GM12891 (cell line): ENCODE results near the gene GABRE.

Experiments
- PAX5 ChIP-seq: IDR thresholded peaks from 2 replicates; pipeline ENCODE4 v1.6.1; 2011; ENCODE audit warnings: low read length, moderate library complexity, mild to moderate bottlenecking; ENCODE audit not compliant: insufficient read depth, severe bottlenecking
- POLR2A ChIP-seq: IDR thresholded peaks from 2 replicates; pipeline ENCODE4 v1.6.1; 2011; ENCODE audit warnings: low read depth, low read length, control low read depth
- POLR2AphosphoS5 ChIP-seq: IDR thresholded peaks from 2 replicates; pipeline ENCODE4 v1.6.1; 2011; ENCODE audit warnings: low read depth, low read length, control low read depth
- POU2F2 ChIP-seq: IDR thresholded peaks from 2 replicates; pipeline ENCODE4 v1.6.1; 2011; ENCODE audit warnings: low read depth, mild to moderate bottlenecking, control low read depth, low read length, moderate library complexity
- SPI1 ChIP-seq: IDR thresholded peaks from 2 replicates; pipeline ENCODE4 v1.6.1; 2011; ENCODE audit warnings: low read depth, low read length, control low read depth
- TAF1 ChIP-seq: IDR thresholded peaks from 2 replicates; pipeline ENCODE4 v1.6.1; 2011; ENCODE audit warnings: low read depth, low read length, control low read depth

GRCh38 chrX:151973851-151974335 lies 583 bp downstream of the GABRE start:
- TF ChIP-seq POLR2AphosphoS5 (no peak), POLR2A (no peak), TAF1 (no peak), SPI1 (no peak), PAX5 (no peak), POU2F2 (no peak)
